ENCODE data around the gene RAD9A. TPM values are rescaled to one million over a fixed set of nuclear protein-coding genes. Genes with fewer than 3 reads are reported as not detected.
A peak's percentile ranks its signal among the peaks of the same experiment; 100 is the strongest.

Gene RAD9A
- total and polyA plus RNA-seq, 5 donors from 2014 or later, result 3.5 to 27.5 (median 6.7) TPM

DNA sequence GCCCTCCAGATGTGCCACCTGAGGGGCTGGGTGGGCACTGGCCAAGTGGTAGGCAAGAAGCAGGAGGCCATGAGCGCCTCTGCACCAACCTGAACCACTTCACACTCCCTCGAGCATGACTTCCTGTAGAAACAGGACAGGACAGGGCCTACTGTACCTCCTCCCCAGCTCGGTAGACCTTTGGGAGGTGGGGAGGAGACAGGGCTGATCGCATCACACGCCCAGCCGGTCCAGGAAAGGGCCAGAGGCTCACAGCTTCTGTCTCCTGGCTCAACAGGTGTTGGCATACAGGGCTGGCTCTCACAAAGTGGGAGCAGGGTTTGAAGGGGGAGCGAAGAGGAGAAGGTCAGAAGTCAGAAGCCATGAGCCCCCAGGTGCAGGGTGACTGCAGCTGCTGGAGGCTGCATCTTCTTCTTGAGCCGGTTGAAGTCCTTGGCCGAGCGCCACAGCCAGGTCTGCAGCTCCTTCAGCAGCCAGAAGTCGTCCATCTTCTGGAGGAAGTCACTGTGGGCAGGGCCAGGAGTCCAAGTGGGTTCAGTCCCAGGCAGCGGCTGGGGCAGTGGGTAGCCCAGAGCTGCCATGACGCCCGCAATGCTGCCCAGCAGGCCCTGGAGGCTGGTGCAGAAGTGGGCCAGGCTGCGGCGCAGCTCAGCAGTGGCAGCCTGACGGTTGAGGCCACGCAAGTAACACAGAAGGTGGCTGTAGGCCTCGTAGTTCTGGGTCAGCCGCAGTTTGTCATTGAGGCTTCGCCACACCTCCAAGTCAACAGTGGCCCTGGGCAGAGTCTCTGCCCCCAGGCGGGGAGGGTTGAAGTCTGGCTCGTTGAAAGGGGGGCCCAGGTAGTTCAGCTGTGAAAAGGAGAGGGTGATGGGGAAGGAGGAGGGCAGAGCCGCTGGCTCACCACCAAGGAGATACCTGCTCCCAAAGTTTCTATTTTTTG is 26.7 kb upstream of the RAD9A start:
- no peaks in the 10 kb centered on the region for H3K9me3 ChIP-seq (ENCODE audit: control insufficient read depth in 2 of 2, low read length in 2 of 2)
- no peaks in the 10 kb centered on the region for H3K36me3 ChIP-seq (ENCODE audit: control insufficient read depth, insufficient read depth, low read length)
- Mint-ChIP-seq H3K4me1 (peaks cover 15 to 56% (median 34%) of the 10 kb centered on the region in 4 donors), H3K27me3 (peaks cover 16% of the 10 kb centered on the region), H3K27ac (peak overlapping the region; percentile 6 to 75 (median 70)), H3K4me3 (peak overlapping the region in 1 of 4 donors; percentile 73), H3K9me3 (no peaks in the 10 kb centered on the region), H3K36me3 (peaks cover 7% of the 10 kb centered on the region)
- H3K4me3 ChIP-seq (ENCODE audit: low read depth, low read length), result no peak overlapping the region
- H3K27me3 ChIP-seq (ENCODE audit: control insufficient read depth, insufficient read depth, low read length), result no peaks in the 10 kb centered on the region
- ATAC-seq (ENCODE audit: low read depth in 2 of 2) (no peak), DNase-seq (no peak)
- H3K4me1 ChIP-seq (ENCODE audit: control insufficient read depth, insufficient read depth, low read length, poor library complexity, severe bottlenecking), result peaks cover 12% of the 10 kb centered on the region
- no peak overlapping the region for H3K27ac ChIP-seq (ENCODE audit: insufficient read depth, low read length, poor library complexity, severe bottlenecking)

DNA sequence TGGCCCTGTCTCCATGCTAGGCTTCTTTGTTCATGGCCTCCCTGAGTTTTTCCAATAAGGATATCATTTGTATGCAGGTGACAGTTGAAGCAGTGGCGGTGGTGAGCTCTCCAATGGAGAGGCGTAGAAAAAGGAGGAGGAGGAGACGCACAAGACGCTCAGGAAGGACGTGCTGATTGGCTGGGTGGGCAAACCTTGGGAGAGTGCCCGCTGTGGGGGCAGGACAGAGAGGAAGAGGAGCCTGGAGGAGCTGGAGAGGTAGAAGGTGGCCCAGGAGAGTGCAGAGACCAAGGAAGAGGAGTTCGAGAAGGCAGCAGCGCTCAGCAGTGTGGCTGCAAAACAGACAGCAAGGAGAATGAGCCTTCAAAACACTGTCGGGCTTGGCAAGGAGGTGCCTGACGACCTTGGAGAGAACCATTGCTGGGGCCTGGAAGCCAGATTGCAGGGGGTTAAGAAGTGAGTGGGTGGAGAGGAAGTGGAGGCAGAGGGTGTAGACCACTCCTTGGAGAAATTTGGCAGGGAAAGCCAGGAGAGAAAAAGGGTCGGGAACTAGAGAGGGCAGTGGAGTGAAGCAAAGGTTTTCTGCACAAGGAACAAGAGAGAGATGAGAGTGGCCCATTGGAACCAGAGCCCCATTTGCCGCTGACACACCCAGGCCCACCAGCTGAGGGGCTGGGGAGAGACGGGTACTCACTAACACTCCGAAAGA is 25.9 kb upstream of the RAD9A start:
- Mint-ChIP-seq H3K9me3 (no peaks in the 10 kb centered on the region), H3K4me3 (peak overlapping the region in 1 of 4 donors; percentile 78), H3K36me3 (peaks cover 7% of the 10 kb centered on the region), H3K27ac (peak overlapping the region; percentile 25 to 72 (median 70)), H3K4me1 (peaks cover 15 to 62% (median 36%) of the 10 kb centered on the region in 4 donors), H3K27me3 (peaks cover 20% of the 10 kb centered on the region)
- no peaks in the 10 kb centered on the region for H3K9me3 ChIP-seq (ENCODE audit: control insufficient read depth in 2 of 2, low read length in 2 of 2)
- H3K27me3 ChIP-seq (ENCODE audit: control insufficient read depth, insufficient read depth, low read length), result no peaks in the 10 kb centered on the region
- H3K4me1 ChIP-seq (ENCODE audit: control insufficient read depth, insufficient read depth, low read length, poor library complexity, severe bottlenecking), result peaks cover 14% of the 10 kb centered on the region
- H3K27ac ChIP-seq (ENCODE audit: insufficient read depth, low read length, poor library complexity, severe bottlenecking), result no peak overlapping the region
- no peak overlapping the region for H3K4me3 ChIP-seq (ENCODE audit: low read depth, low read length)
- DNase-seq, result no peak
- H3K36me3 ChIP-seq (ENCODE audit: control insufficient read depth, insufficient read depth, low read length), result no peaks in the 10 kb centered on the region
- ATAC-seq (ENCODE audit: low read depth in 2 of 2), result no peak

DNA sequence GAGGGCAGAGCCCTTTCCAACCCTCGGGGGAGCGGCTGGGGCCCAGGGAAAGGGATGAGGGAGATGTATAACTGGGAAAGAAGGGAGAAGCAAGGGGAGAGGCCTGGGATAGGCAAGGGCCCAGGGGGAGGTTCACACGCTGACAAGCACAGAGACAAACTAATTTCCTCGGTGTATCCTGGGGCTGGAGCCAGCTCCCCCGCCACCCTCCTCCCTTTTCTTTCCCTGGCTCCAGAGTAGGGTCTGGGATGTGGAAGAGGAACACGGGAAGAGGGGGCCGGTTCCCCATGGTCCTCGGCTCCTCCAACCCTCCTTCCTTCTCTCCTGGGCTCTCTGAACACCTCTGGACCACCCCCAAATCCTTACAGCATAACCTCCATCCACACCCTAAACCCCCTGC is 25.2 kb upstream of the RAD9A start:
- Mint-ChIP-seq H3K36me3 (peaks cover 7% of the 10 kb centered on the region), H3K9me3 (no peaks in the 10 kb centered on the region), H3K4me3 (peak overlapping the region in 1 of 4 donors; percentile 78), H3K27ac (no peak overlapping the region), H3K27me3 (peaks cover 27% of the 10 kb centered on the region), H3K4me1 (peaks cover 15 to 69% (median 39%) of the 10 kb centered on the region in 4 donors)
- DNase-seq (no peak), ATAC-seq (ENCODE audit: low read depth in 2 of 2) (no peak)
- Histone ChIP-seq H3K4me3 (ENCODE audit: low read depth, low read length) (no peak overlapping the region), H3K36me3 (ENCODE audit: control insufficient read depth, insufficient read depth, low read length) (no peaks in the 10 kb centered on the region), H3K27ac (ENCODE audit: insufficient read depth, low read length, poor library complexity, severe bottlenecking) (no peak overlapping the region), H3K4me1 (ENCODE audit: control insufficient read depth, insufficient read depth, low read length, poor library complexity, severe bottlenecking) (peaks cover 21% of the 10 kb centered on the region), H3K9me3 (ENCODE audit: control insufficient read depth in 2 of 2, low read length in 2 of 2) (no peaks in the 10 kb centered on the region), H3K27me3 (ENCODE audit: control insufficient read depth, insufficient read depth, low read length) (no peaks in the 10 kb centered on the region)

DNA sequence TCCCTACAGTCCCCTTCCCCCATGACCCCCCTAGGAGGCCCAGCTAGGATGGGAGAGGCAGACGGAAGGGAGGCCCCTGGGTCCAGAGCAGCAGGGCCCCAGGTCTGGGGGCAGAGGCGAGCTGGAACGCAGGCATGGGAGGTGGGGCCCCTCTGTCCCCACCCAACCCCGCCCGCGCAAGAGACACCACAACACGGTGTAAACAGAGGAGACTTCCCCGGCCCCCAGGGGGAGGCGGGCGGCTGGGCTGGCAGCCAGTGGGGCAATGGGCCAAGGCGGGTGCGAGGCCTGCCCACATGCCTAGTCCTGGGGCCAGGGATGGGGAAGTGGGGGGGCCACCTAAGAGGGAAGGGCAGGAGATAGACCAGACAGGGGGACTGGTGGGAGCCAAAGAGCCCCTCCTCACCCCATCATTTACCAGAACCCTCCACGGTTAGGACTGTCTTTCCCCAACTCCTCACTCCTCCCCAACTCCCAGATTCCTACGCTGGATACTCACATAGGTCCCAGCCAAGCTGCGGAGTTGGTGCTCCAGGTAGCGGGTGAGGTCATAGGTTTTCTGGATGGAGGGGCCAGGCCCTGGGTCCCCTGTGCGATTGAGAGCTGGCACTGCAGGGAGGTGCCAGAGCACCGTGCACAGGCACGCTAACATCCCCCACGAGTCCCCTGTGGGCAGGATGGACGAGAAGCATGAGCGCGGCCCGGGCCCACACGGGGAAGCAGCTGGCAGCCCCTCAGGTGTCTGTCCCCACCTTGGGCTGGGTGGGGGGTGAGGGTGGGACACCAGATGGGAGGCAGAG is 24.6 kb upstream of the RAD9A start:
- peaks cover 10 to 73% (median 41%) of the 10 kb centered on the region in 4 donors for H3K4me1 Mint-ChIP-seq
- ATAC-seq (ENCODE audit: low read depth in 2 of 2), result no peak
- H3K9me3 Mint-ChIP-seq, result no peaks in the 10 kb centered on the region
- peaks cover 7% of the 10 kb centered on the region for H3K36me3 Mint-ChIP-seq
- peaks cover 30% of the 10 kb centered on the region for H3K27me3 Mint-ChIP-seq
- DNase-seq, result no peak
- no peak overlapping the region for H3K27ac ChIP-seq (ENCODE audit: insufficient read depth, low read length, poor library complexity, severe bottlenecking)
- no peaks in the 10 kb centered on the region for H3K9me3 ChIP-seq (ENCODE audit: control insufficient read depth in 2 of 2, low read length in 2 of 2)
- H3K27me3 ChIP-seq (ENCODE audit: control insufficient read depth, insufficient read depth, low read length), result no peaks in the 10 kb centered on the region
- H3K4me3 ChIP-seq (ENCODE audit: low read depth, low read length), result no peak overlapping the region
- H3K4me1 ChIP-seq (ENCODE audit: control insufficient read depth, insufficient read depth, low read length, poor library complexity, severe bottlenecking), result peaks cover 27% of the 10 kb centered on the region
- no peak overlapping the region for H3K4me3 Mint-ChIP-seq
- H3K36me3 ChIP-seq (ENCODE audit: control insufficient read depth, insufficient read depth, low read length), result no peaks in the 10 kb centered on the region
- peak overlapping the region in 2 of 3 donors; percentile 62 to 72 for H3K27ac Mint-ChIP-seq

DNA sequence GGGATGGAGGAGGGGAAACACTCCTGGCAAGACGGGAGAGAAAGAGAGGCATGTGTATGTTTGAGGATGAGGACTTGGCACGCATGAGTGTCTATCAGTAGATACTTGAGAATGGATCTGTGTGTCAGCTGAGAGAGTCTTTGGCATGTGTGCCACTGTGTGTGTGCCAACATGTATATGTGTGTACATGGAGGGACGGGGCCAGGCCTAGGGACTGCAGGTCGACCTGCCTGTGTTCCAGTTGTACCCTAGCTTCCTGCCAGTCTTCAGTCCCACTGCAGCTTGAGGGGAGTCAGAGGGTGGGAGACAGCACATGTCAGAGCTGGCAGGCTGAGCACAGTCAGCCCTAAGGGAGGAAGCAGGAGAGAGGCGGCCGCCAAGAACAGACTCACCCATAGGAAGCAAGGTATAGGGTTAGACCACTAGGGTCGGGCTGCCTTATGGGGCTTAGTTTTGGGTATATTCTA is 24.0 kb upstream of the RAD9A start:
- H3K27ac ChIP-seq (ENCODE audit: insufficient read depth, low read length, poor library complexity, severe bottlenecking), result no peak overlapping the region
- no peak overlapping the region for H3K4me3 ChIP-seq (ENCODE audit: low read depth, low read length)
- no peaks in the 10 kb centered on the region for H3K9me3 ChIP-seq (ENCODE audit: control insufficient read depth in 2 of 2, low read length in 2 of 2)
- ATAC-seq (ENCODE audit: low read depth in 2 of 2), result no peak
- no peaks in the 10 kb centered on the region for H3K27me3 ChIP-seq (ENCODE audit: control insufficient read depth, insufficient read depth, low read length)
- Mint-ChIP-seq H3K27ac (peak overlapping the region in 2 of 3 donors; percentile 62 to 72), H3K4me3 (peak overlapping the region in 1 of 4 donors; percentile 29), H3K36me3 (peaks cover 7% of the 10 kb centered on the region), H3K9me3 (no peaks in the 10 kb centered on the region), H3K27me3 (peaks cover 30% of the 10 kb centered on the region), H3K4me1 (peaks cover 5 to 71% (median 40%) of the 10 kb centered on the region in 4 donors)
- no peaks in the 10 kb centered on the region for H3K36me3 ChIP-seq (ENCODE audit: control insufficient read depth, insufficient read depth, low read length)
- no peak for DNase-seq
- H3K4me1 ChIP-seq (ENCODE audit: control insufficient read depth, insufficient read depth, low read length, poor library complexity, severe bottlenecking), result peaks cover 28% of the 10 kb centered on the region

DNA sequence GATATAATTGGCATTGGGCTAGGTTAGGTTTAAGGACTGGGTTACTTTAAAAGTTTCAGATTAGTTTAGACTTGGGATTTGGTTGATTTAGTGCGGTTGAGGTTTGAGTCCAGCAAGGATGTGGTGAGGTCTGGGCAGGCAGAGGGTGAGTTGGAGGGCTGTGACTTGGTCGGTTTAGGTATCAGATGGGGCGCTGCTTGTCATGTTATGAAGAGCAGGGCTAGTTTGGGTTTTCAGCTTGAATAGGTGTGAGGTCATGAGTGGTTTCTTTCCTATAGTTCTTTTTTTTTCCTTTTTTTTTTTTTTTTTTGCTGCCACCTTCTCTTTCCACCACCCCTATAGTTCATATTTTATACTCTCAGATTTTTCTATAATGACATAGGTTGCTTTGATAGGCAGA is 23.2 kb upstream of the RAD9A start:
- peak overlapping the region in 2 of 4 donors; percentile 29 to 47 for H3K4me3 Mint-ChIP-seq

DNA sequence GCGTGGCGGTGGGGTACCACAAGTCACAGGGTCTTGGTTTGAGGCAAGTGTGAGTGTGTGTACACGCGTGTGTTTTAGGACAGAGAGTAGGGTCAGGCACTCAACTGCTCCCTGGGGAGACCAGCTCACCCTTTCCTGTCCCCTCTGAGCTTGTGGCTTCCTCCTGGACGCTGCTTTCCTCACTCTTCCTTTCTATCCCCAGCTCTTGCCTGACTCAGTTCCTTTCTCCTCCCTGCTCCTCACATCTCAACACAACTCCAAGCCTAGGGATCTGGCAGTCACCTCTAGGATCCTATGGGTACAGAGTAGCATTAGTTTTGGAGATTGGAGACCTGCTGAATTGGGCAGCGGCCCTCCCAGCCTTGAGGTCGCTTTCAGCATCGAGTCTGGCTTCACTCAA is 22.5 kb upstream of the RAD9A start:
- peaks cover 5 to 64% (median 40%) of the 10 kb centered on the region in 4 donors for H3K4me1 Mint-ChIP-seq
- H3K4me3 ChIP-seq (ENCODE audit: low read depth, low read length), result no peak overlapping the region
- H3K9me3 ChIP-seq (ENCODE audit: control insufficient read depth in 2 of 2, low read length in 2 of 2), result no peaks in the 10 kb centered on the region
- DNase-seq (no peak), ATAC-seq (ENCODE audit: low read depth in 2 of 2) (no peak)
- peaks cover 0 to 1% (median 0%) of the 10 kb centered on the region in 7 donors for H3K9me3 Mint-ChIP-seq
- H3K27me3 ChIP-seq (ENCODE audit: control insufficient read depth, insufficient read depth, low read length), result no peaks in the 10 kb centered on the region
- H3K27ac ChIP-seq (ENCODE audit: insufficient read depth, low read length, poor library complexity, severe bottlenecking), result peak overlapping the region; percentile 29
- peak overlapping the region in 2 of 4 donors; percentile 29 to 47 for H3K4me3 Mint-ChIP-seq
- H3K36me3 Mint-ChIP-seq, result peaks cover 7% of the 10 kb centered on the region
- no peaks in the 10 kb centered on the region for H3K36me3 ChIP-seq (ENCODE audit: control insufficient read depth, insufficient read depth, low read length)
- peaks cover 33% of the 10 kb centered on the region for H3K4me1 ChIP-seq (ENCODE audit: control insufficient read depth, insufficient read depth, low read length, poor library complexity, severe bottlenecking)
- peak overlapping the region; percentile 2 to 87 (median 83) for H3K27ac Mint-ChIP-seq
- H3K27me3 Mint-ChIP-seq, result peaks cover 40% of the 10 kb centered on the region

More for the DNA sequence above, 23.2 kb upstream of the RAD9A start:
- peaks cover 33% of the 10 kb centered on the region for H3K4me1 ChIP-seq (ENCODE audit: control insufficient read depth, insufficient read depth, low read length, poor library complexity, severe bottlenecking)
- H3K27me3 ChIP-seq (ENCODE audit: control insufficient read depth, insufficient read depth, low read length), result no peaks in the 10 kb centered on the region
- H3K27ac ChIP-seq (ENCODE audit: insufficient read depth, low read length, poor library complexity, severe bottlenecking), result no peak overlapping the region
- Mint-ChIP-seq H3K4me1 (peaks cover 5 to 66% (median 40%) of the 10 kb centered on the region in 4 donors), H3K36me3 (peaks cover 7% of the 10 kb centered on the region), H3K27ac (peak overlapping the region in 2 of 3 donors; percentile 24 to 38), H3K27me3 (peaks cover 34% of the 10 kb centered on the region), H3K9me3 (peaks cover 0 to 1% (median 0%) of the 10 kb centered on the region in 7 donors)
- no peaks in the 10 kb centered on the region for H3K36me3 ChIP-seq (ENCODE audit: control insufficient read depth, insufficient read depth, low read length)
- DNase-seq, result no peak
- ATAC-seq (ENCODE audit: low read depth in 2 of 2), result no peak
- H3K4me3 ChIP-seq (ENCODE audit: low read depth, low read length), result no peak overlapping the region
- H3K9me3 ChIP-seq (ENCODE audit: control insufficient read depth in 2 of 2, low read length in 2 of 2), result no peaks in the 10 kb centered on the region

Data from CD4-positive, CD25-positive, alpha-beta regulatory T cell (primary cell).